Colonic mucosa (tissue), 4 donors: ENCODE results near the gene ATG9A. TPM values are rescaled to one million over a fixed set of nuclear protein-coding genes. Genes with fewer than 3 reads are reported as not detected.

Experiments
- DNase-seq: peaks from one replicate; pipeline ENCODE4 v3.0.0-alpha.2; 2020
- H3K27ac ChIP-seq: fragments of 200-600 bp; one replicate; pipeline ENCODE4 v1.8.0; 2021
- H3K27me3 ChIP-seq: fragments of 200-600 bp; one replicate; pipeline ENCODE4 v1.8.0; 2021
- H3K36me3 ChIP-seq: fragments of 200-600 bp; one replicate; pipeline ENCODE4 v1.8.0; 2021
- H3K4me1 ChIP-seq: fragments of 200-600 bp; one replicate; pipeline ENCODE4 v1.8.0; 2021; ENCODE audit warnings: mild to moderate bottlenecking
- H3K4me3 ChIP-seq: fragments of 200-600 bp; one replicate; pipeline ENCODE4 v1.8.0; 2021
- H3K9ac ChIP-seq, 2 donors: one replicate each; pipeline ENCODE4 v1.7.0; 2013; ENCODE audit warnings: control low read depth in 2 of 2, low read depth in 2 of 2, low read length in 2 of 2
- H3K9me3 ChIP-seq: fragments of 200-600 bp; one replicate; pipeline ENCODE4 v1.8.0; 2021
- intact Hi-C: fragments of 100-400 bp; cut with DNase I; formaldehyde crosslinking; loops from one replicate; pipeline ENCODE4 v1.14.1; 2022
- total RNA-seq, 2 donors: library from RNA; stranded (reverse); fragmentation: NEBNext Ultra II Directional in 1 of 2; extraction: Animal tissue kit (Norgen Biotek cat#: 25700) in 1 of 2; gene quantifications; one replicate each; pipeline ENCODE4 v1.2.1, GENCODE V29; 2021
- TF ChIP-seq, protein P1 (sequence below): fragments of 200-600 bp; IDR thresholded peaks from one replicate; pipeline ENCODE4 v1.8.0; 2022; ENCODE audit warnings: antibody characterized with exemption, mild to moderate bottlenecking
- donor health status: healthy.
- donor health status: DM: no; HTN: no; CAD: no.
- donor health status: DM: no; HTN: no; CAD: no.

The ATG9A gene
- total RNA-seq, 2 donors from 2014 or later, result 56.4 to 63.8 TPM

DNA sequence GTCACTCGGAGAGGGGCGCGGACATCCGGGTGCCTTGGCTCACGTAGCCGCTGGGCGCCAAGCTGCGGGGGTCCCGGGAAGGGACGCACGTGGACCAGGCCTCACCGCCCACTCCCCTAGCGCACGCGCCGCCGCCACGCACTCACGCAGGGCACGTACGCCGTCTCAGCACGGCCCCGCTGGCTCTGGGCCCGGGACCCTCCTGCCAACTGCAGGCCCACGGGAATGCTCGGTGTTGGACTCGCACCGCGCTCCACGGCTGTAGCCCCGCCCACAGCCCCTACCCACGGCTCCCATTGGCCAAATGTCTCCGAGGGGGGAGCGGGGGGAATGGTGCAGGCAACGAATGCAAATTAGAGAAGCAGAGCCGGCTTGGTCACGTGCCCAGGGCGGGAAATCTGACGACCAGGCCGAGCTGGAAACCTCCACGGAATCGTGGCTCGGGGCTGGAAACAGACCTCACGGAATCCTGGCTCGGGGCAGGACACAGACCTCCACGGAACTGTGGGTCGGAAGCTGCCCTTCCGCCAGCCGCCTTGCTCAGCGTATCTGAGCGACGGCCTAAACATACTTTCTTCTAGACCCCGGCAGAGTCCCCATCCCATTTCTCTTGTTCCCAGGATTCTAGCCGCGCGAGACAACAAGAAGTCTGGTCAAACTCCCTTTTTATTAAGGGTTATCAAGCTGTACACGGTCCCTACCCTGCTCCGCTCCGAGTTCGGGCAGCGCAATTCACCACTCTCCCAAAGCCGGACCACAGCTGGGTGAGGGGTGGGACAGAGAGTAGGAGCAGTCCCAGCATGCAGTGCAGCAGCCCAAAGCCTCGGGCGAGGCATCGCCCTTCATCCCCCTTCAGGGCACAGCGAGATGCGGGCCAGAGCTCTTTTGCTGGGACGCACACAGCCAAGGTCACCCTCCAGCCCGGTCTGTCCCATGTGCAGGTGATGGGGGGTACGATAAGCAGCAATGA is 10.4 kb downstream of the ATG9A start, which contains the start of gene ABCB6:
Gene ABCB6 (minus strand): TSS at position 227 of the 970 bp plus-strand sequence. CDS start 285 bp downstream, outside the sequence.
- Histone ChIP-seq H3K36me3 (peaks cover 22% of the 10 kb centered on the region), H3K9ac (peak within 1 kb of the TSS; percentile 56 to 85), H3K4me1 (peaks cover 6% of the 10 kb centered on the region), H3K4me3 (peak within 1 kb of the TSS; percentile 65), H3K27me3 (no peaks in the 10 kb centered on the region), H3K9me3 (no peaks in the 10 kb centered on the region), H3K27ac (peak within 1 kb of the TSS; percentile 93)
- DNase-seq, result peak; percentile 97
- TF ChIP-seq, protein P1, sequence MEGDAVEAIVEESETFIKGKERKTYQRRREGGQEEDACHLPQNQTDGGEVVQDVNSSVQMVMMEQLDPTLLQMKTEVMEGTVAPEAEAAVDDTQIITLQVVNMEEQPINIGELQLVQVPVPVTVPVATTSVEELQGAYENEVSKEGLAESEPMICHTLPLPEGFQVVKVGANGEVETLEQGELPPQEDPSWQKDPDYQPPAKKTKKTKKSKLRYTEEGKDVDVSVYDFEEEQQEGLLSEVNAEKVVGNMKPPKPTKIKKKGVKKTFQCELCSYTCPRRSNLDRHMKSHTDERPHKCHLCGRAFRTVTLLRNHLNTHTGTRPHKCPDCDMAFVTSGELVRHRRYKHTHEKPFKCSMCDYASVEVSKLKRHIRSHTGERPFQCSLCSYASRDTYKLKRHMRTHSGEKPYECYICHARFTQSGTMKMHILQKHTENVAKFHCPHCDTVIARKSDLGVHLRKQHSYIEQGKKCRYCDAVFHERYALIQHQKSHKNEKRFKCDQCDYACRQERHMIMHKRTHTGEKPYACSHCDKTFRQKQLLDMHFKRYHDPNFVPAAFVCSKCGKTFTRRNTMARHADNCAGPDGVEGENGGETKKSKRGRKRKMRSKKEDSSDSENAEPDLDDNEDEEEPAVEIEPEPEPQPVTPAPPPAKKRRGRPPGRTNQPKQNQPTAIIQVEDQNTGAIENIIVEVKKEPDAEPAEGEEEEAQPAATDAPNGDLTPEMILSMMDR, result no peak
- intact Hi-C loops, result loop anchor here (5.0 kb wide), 1 partner anchor 47 kb away; the partner anchor contains the start of gene SLC23A3

DNA sequence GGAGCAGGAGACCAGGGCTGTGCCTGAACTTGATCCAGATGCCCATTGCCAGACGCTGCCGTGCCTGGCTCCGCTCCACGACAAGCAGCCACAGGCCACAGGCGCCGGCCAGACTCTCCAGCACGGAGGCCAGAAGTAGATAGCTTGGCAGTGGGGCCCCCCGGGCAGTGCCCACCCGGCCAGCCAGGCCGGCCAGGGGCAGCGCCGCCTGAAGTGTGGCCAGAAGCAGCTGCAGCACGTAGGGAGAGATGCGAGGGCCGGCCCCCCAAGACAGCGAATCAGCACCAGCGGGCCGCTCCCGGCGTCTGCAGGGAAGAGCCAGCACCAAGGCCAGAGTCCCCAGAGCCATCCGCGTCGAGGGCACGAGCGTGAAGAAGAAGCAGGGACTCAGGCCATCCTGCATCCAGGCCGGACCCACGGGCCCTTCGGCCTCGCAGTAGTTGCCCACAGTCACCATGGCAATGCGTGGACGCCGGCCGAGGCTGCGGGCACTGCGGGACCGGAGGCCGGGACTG is 11.2 kb downstream of the ATG9A start:
- DNase-seq, result peak; percentile 68
- H3K36me3 ChIP-seq, result peaks cover 15% of the 10 kb centered on the region
- H3K4me3 ChIP-seq, result peak overlapping the region; percentile 65
- H3K27me3 ChIP-seq, result no peaks in the 10 kb centered on the region
- TF ChIP-seq, protein P1, result no peak
- peak overlapping the region; percentile 56 to 85 for H3K9ac ChIP-seq
- peaks cover 6% of the 10 kb centered on the region for H3K4me1 ChIP-seq
- intact Hi-C loops, result loop anchor here (5.0 kb wide), 1 partner anchor 46 kb away; the partner anchor contains the start of gene SLC23A3
- H3K9me3 ChIP-seq, result no peaks in the 10 kb centered on the region
- H3K27ac ChIP-seq, result peak overlapping the region; percentile 93

DNA sequence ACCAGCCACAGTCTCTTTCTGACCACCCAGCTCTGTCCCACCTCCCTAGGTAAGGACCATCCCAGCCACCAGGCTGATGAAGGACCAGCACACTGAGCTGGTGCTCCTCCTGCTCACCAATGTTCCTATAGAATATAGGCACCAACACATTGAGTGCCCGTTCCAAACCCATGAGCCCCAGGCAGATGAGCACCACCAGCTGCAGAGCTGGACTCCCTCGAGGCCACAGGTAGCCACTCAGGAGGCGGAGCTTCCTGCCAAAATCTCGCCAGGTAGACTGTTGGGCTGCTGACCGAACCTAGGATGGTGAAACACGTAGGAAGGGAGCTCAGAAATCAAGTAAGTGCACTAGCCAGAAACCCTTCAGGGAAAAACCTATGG is 12.9 kb downstream of the ATG9A start:
- no peaks in the 10 kb centered on the region for H3K27me3 ChIP-seq
- H3K27ac ChIP-seq, result no peak overlapping the region
- no peak overlapping the region for H3K9ac ChIP-seq
- intact Hi-C loops, result loop anchor here (5.0 kb wide), 1 partner anchor 44 kb away; the partner anchor contains the start of gene SLC23A3
- TF ChIP-seq, protein P1, result no peak
- no peak overlapping the region for H3K4me3 ChIP-seq
- no peaks in the 10 kb centered on the region for H3K9me3 ChIP-seq
- peaks cover 6% of the 10 kb centered on the region for H3K4me1 ChIP-seq
- no peak for DNase-seq
- H3K36me3 ChIP-seq, result no peaks in the 10 kb centered on the region

DNA sequence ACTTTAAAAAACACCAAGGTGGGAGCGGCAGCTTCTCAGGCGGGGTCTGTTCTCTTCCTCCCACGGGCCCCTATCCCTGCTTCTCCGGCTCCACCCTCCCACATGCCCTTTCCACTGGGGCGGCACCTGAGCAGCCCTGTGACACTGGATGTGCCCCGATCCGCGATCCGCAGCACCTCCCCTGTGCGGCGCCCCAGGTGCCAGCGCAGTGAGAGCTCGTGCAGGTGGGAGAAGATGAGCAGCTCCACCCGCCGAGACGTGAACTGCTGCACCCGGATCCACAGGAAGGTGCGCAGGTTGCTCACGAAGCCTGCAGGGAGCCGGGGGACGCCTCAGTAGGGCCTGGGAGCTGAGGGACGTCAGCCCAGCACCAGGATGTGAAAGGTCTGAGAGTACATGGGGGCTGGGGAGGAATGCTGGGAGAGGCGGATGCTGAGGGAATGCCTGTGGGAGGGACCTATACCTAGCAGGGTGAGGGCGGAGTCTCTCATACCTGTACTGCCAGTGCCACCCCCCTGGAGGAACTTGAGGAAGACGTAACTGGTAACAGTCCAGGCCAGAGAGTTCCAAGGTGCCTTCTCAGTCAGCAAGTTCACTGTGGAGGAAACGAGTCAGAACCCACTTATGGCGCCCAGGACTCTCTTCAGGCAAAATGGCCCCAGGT is 13.4 kb downstream of the ATG9A start:
- Histone ChIP-seq H3K27ac (no peak overlapping the region), H3K36me3 (no peaks in the 10 kb centered on the region)

More for the DNA sequence above, 13.4 kb downstream of the ATG9A start:
- no peak overlapping the region for H3K9ac ChIP-seq
- TF ChIP-seq, protein P1, result no peak
- no peak overlapping the region for H3K4me3 ChIP-seq
- no peaks in the 10 kb centered on the region for H3K9me3 ChIP-seq
- DNase-seq, result no peak
- H3K27me3 ChIP-seq, result no peaks in the 10 kb centered on the region
- intact Hi-C loops, result loop anchor here (5.0 kb wide), 1 partner anchor 44 kb away; the partner anchor contains the start of gene SLC23A3
- peaks cover 6% of the 10 kb centered on the region for H3K4me1 ChIP-seq
